Measurements from ENCODE around the gene AACS. TPM values are rescaled to one million over a fixed set of nuclear protein-coding genes. Genes with fewer than 3 reads are reported as not detected.

Gene AACS
- total and polyA plus RNA-seq, 2 of the 8 experiments (the other 6 are each of a cell fraction or from before 2014, with no cell fraction given): 51.9 to 52.4 TPM

GRCh38 chr12:125098676-125099408 lies 33.6 kb downstream of the AACS start (continued):
- no peak for TF ChIP-seq CHD7 (IDR thresholded peaks at IDR 0.05; ENCODE audit: insufficient replicate concordance, low read length)

Measured in H1 (cell line).